Peyer's patch (tissue), 4 donors: Measurements from ENCODE around the gene TARM1.

Source experiments
- POLR2A ChIP-seq, 2 donors: fragments of 450-650 bp; IDR thresholded peaks; one replicate each; pipeline ENCODE4 v1.5.1; 2017; ENCODE audit warnings: antibody characterized with exemption in 2 of 2, mild to moderate bottlenecking in 2 of 2, moderate library complexity in 2 of 2
- TF ChIP-seq, protein P1 (sequence below), 6 experiments: fragments of 450-650 bp in 4 of 6; fragments of 200-600 bp in 2 of 6; sonication (generic) in 1 of 6; IDR thresholded peaks; one replicate each; pipeline ENCODE4 v1.5.1; 2017 to 2019; ENCODE audit warnings: antibody characterized with exemption in 6 of 6, mild to moderate bottlenecking in 3 of 6, moderate library complexity in 1 of 6

DNA sequence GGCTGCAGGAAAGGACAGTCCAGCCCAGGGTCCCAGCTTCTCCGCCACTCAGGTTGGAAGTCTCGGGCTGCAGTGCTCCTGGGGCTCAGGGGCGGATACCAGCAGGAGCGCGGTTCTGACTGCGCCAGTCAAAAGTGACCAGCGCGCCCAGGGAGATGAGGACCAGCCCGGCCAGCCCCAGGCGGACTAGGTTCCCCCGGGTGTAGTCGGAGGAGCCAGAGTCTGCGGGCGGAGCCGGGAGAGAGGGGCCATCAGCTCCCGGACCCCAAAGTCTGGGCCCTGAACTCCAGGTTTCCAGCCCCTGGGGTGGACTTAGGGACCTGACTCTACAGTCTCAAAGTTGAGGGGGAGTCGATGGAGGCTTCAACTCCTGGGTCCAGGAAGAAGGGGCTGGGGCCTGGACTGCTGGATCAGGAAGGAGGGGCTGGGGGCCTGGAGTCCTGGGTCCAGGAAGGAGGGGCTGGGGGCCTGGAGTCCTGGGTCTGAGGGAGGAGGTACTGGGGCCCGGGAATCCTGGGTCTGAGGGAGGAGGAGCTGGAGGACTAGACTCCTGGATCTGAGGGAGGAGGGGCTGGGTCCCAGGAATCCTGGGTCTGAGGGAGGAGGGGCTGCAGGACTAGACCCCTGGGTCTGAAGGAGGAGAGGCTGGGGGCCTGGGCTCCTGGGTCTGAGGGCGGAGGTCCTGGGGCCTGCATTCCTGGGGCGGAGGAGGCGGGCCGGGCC, 14.1 kb upstream of the TARM1 start:
- TF ChIP-seq, protein P1, sequence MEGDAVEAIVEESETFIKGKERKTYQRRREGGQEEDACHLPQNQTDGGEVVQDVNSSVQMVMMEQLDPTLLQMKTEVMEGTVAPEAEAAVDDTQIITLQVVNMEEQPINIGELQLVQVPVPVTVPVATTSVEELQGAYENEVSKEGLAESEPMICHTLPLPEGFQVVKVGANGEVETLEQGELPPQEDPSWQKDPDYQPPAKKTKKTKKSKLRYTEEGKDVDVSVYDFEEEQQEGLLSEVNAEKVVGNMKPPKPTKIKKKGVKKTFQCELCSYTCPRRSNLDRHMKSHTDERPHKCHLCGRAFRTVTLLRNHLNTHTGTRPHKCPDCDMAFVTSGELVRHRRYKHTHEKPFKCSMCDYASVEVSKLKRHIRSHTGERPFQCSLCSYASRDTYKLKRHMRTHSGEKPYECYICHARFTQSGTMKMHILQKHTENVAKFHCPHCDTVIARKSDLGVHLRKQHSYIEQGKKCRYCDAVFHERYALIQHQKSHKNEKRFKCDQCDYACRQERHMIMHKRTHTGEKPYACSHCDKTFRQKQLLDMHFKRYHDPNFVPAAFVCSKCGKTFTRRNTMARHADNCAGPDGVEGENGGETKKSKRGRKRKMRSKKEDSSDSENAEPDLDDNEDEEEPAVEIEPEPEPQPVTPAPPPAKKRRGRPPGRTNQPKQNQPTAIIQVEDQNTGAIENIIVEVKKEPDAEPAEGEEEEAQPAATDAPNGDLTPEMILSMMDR (IDR thresholded peaks at IDR 0.05) = no peak
- TF ChIP-seq POLR2A (IDR thresholded peaks at IDR 0.05) = no peak
